Measurements from ENCODE around the gene TNFRSF14. TPM values are rescaled to one million over a fixed set of nuclear protein-coding genes. Genes with fewer than 3 reads are reported as not detected.

TNFRSF14 gene
- total RNA-seq, 2 donors from 2014 or later, result 25.9 to 58.3 TPM

DNA sequence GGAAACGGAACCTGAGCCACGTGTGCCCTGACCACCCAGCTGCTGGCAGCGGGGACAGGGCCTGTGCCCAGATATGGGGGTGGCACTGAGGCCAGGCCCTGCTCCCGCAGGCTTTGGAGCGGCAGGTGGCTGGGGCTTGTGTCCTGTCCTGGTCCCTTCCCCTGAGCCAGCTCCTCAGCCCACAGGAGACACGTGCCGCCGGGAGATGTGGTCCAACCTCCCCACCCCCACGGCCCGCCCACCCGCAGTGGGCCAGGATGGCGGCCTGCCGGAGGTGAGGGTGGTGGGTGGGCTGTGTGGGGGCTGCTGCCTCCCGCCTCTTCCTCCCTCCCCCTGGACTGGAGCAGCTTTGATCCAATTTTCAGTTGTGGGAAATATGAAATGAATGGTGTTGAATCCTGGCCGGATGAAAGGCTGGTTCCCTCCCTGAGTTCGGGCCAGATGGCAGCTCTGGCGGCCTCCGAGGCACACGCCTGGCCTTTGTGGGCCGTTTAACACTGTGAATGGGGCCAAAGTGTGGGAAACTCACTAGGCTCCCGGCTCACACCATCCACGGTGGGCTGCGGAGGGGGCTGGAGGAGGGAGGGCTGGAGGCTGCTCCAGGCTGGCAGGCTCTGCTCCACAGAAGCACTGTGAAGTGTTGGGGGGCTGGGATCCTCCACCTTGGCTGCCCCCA, 23.5 kb upstream of the TNFRSF14 start:
- Histone ChIP-seq H3K27me3 (no peaks in the 10 kb centered on the region), H3K36me3 (replicated peaks in 1 of 2; ENCODE audit: insufficient read depth in 1 of 2, low read depth in 2 of 2) (no peaks in the 10 kb centered on the region), H3K9me3 (no peaks in the 10 kb centered on the region), H3K4me3 (no peak overlapping the region), H3K27ac (no peak overlapping the region), H3K4me1 (peaks cover 38% of the 10 kb centered on the region)
- DNase-seq, result no peak
- no peak for ATAC-seq
- WGBS, 2 donors, result 62 to 79% methylated on average over 11 to 14 of the region's 23 CpGs
- TF ChIP-seq, protein P1, sequence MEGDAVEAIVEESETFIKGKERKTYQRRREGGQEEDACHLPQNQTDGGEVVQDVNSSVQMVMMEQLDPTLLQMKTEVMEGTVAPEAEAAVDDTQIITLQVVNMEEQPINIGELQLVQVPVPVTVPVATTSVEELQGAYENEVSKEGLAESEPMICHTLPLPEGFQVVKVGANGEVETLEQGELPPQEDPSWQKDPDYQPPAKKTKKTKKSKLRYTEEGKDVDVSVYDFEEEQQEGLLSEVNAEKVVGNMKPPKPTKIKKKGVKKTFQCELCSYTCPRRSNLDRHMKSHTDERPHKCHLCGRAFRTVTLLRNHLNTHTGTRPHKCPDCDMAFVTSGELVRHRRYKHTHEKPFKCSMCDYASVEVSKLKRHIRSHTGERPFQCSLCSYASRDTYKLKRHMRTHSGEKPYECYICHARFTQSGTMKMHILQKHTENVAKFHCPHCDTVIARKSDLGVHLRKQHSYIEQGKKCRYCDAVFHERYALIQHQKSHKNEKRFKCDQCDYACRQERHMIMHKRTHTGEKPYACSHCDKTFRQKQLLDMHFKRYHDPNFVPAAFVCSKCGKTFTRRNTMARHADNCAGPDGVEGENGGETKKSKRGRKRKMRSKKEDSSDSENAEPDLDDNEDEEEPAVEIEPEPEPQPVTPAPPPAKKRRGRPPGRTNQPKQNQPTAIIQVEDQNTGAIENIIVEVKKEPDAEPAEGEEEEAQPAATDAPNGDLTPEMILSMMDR (IDR thresholded peaks at IDR 0.05), result no peak
- TF ChIP-seq POLR2A (IDR thresholded peaks at IDR 0.05), result no peak
- intact Hi-C loops (cut with DNase I), result loop anchor here (10.0 kb wide), 1 partner anchor 52 kb away; the partner anchor contains the start of gene PRXL2B

DNA sequence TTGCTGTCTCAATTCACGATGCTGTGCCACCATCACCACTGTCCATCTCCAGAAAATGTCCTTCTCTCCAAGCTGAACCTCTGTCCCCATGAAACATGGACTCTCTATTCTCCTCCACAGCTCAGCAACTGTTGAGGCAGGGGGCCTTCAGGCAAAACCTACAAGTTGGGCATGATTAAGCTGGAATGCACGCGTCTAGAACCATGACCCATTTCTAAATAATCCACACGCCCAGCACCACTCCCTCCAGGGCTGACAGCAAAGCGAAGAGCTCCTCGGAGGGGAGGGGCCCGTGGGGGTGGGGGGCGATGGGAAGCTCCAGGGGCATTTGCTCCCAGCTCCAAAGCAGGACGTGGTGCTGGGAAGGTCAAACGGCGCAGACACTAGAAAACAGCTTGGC, 22.8 kb upstream of the TNFRSF14 start:
- 82 to 83% methylated on average over 11 of the region's 11 CpGs for WGBS, 2 donors
- H3K9me3 ChIP-seq, result no peaks in the 10 kb centered on the region
- DNase-seq (no peak), ATAC-seq (no peak)
- peaks cover 31% of the 10 kb centered on the region for H3K4me1 ChIP-seq
- no peak for TF ChIP-seq POLR2A (IDR thresholded peaks at IDR 0.05)
- TF ChIP-seq, protein P1 (IDR thresholded peaks at IDR 0.05), result no peak
- no peak overlapping the region for H3K4me3 ChIP-seq
- no peaks in the 10 kb centered on the region for H3K36me3 ChIP-seq (replicated peaks in 1 of 2; ENCODE audit: insufficient read depth in 1 of 2, low read depth in 2 of 2)
- intact Hi-C loops (cut with DNase I), result loop anchor here (10.0 kb wide), 1 partner anchor 51 kb away; the partner anchor contains the start of gene PRXL2B
- H3K27me3 ChIP-seq, result no peaks in the 10 kb centered on the region
- H3K27ac ChIP-seq, result no peak overlapping the region

DNA sequence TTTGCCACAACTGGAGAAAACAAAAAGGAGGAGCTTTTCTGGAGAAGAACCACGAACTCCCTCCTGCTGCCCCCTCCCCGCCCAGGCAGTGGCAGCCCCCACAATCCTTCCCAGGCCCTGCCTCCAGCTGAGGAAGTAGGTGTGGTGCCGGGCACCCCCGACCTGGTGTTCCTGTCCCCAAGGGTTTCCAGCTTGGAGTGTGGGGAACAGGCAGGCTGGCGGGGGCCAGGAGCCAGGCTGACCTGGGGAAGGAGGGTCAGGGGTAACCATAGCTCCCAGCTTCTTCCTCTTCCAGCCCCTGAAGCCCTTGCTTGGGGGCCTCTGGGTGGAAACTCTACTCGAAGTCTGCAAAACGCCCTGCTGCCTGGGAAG, 21.9 kb upstream of the TNFRSF14 start:
- Histone ChIP-seq H3K4me1 (peaks cover 22% of the 10 kb centered on the region), H3K27ac (no peak overlapping the region), H3K36me3 (replicated peaks in 1 of 2; ENCODE audit: insufficient read depth in 1 of 2, low read depth in 2 of 2) (no peaks in the 10 kb centered on the region), H3K27me3 (no peaks in the 10 kb centered on the region), H3K4me3 (no peak overlapping the region), H3K9me3 (no peaks in the 10 kb centered on the region)
- no peak for TF ChIP-seq POLR2A (IDR thresholded peaks at IDR 0.05)
- TF ChIP-seq, protein P1 (IDR thresholded peaks at IDR 0.05), result no peak
- WGBS, 2 donors, result 47 to 48% methylated on average over 3 to 7 of the region's 7 CpGs
- intact Hi-C loops (cut with DNase I), result loop anchor here (10.0 kb wide), 1 partner anchor 50 kb away; the partner anchor contains the start of gene PRXL2B
- DNase-seq (no peak), ATAC-seq (no peak)

DNA sequence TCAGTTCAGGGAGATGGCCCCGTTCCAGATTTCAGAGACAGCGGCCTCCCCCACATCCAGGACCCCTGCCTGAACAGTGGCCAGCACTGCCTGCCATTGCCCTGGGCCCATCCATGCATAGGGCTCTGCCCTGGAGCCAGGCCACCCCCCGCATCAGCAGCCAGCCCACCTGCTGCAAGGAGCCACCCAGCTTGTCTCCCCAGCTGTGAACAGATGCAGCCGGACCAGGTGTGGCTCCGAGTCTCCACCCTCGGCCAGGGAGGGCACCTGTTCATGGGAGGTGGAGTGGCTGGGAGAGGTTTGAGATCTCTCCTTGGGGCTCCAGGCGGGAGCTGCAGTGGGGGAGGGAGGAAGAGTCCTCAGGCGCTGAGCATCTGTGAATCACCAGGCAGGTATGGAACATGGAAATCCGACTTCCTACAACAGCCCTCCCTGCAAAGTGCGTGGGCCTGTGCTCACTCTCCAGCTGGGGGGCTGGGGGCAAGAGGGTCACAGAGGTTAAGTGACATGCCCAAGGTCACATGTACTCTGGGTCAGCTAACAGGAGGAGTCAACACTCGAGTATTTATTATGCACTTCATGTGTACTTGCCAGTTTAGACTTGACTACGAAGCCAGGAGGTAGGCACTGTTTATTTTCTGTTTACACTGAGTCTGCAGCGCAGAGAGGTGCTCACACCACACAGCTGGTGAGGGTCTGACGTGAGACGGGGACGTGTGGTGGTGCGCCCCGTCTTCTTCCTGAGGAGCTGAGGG, 21.3 kb upstream of the TNFRSF14 start:
- 46 to 53% methylated on average over 8 to 17 of the region's 18 CpGs for WGBS, 2 donors

More for the DNA sequence above, 21.3 kb upstream of the TNFRSF14 start:
- intact Hi-C loops (cut with DNase I), result loop anchor here (5.0 to 10.0 kb wide), 2 partner anchors 50 to 118 kb away; partner anchors contain the start of gene PRXL2B
- peaks cover 18% of the 10 kb centered on the region for H3K4me1 ChIP-seq
- no peaks in the 10 kb centered on the region for H3K36me3 ChIP-seq (replicated peaks in 1 of 2; ENCODE audit: insufficient read depth in 1 of 2, low read depth in 2 of 2)
- TF ChIP-seq, protein P1 (IDR thresholded peaks at IDR 0.05), result no peak
- TF ChIP-seq POLR2A (IDR thresholded peaks at IDR 0.05), result no peak
- DNase-seq, result no peak
- H3K27ac ChIP-seq, result no peak overlapping the region
- no peak for ATAC-seq
- no peaks in the 10 kb centered on the region for H3K27me3 ChIP-seq
- H3K4me3 ChIP-seq, result no peak overlapping the region
- H3K9me3 ChIP-seq, result no peaks in the 10 kb centered on the region

All from body of pancreas (tissue), 4 donors.